CD4-positive, alpha-beta T cell treated with Interleukin-12 subunit alpha and Interleukin-12 subunit beta, for 1 hour (primary cell): ENCODE results near the gene NDRG4.
A peak's percentile ranks its signal among the peaks of the same experiment; 100 is the strongest.

ENCODE experiments used
- DNase-seq: peaks from one replicate; pipeline ENCODE4 v3.0.0-alpha.2; 2020

Gene NDRG4, protein sequence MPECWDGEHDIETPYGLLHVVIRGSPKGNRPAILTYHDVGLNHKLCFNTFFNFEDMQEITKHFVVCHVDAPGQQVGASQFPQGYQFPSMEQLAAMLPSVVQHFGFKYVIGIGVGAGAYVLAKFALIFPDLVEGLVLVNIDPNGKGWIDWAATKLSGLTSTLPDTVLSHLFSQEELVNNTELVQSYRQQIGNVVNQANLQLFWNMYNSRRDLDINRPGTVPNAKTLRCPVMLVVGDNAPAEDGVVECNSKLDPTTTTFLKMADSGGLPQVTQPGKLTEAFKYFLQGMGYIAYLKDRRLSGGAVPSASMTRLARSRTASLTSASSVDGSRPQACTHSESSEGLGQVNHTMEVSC

DNA sequence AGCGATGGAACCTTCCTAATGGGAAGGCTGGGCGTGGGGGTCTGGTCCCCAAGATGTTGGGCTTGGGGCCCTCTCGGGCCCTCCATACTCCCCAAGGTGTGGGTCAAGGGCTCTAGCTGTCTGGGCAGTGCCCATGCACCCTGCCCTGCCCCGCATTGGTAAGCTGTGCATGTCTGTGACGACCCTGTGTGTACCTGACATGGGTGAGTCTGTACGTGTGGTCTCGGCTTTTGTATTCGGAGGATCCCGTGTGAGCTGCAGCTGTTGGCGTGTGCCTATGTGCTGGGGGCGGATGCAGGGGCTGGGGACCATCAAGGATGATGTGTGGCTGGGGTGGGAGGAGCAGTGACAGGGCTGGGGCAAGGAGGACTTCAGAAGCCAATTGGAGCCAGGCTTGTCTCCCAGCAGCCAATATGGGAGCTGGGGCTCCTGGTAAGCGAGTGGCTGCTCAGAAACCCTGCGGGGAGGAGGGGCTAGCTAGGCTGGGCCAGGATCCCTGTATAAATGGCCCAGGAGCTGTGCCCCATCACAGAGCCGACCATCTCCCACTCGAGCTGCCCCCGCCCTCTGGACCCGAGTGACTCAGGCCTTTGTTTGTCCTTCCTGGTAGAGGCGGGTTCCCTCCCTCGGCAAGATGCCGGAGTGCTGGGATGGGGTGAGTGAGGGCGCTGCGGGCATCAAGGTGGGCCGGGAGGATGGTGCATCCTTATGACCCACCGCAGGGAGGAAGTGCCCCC, at the start of gene NDRG4:
TSS of gene NDRG4 (plus strand) at position 529 of the 737 bp plus-strand sequence. CDS start at position 635, 106 bp downstream.
- DNase-seq, result peak; percentile 31

DNA sequence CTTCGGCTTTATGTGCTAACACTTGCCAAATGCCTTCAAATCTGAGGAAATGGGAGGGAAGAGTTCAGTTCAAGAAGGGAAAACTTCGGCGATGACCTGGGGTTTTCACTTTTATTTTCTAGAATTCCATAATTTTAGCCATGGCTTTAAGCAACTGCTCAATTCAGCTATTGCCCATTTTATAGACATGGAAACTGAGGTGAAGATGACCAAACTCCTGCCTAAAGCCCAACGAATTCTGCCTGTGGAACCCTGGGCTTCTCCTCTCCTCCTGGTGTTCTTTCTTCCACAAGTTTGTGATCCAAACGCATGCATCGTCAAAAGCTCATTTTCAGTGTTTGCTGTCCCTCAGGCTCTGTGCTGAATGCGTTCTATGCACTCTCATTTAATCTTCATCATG, 49.4 kb upstream of the NDRG4 start:
- no peak for DNase-seq

- no peak for DNase-seq
These were observed 48.7 kb upstream of the NDRG4 start for GRCh38 chr16:58451265-58451689.

- no peak for DNase-seq
These were observed 48.0 kb upstream of the NDRG4 start for GRCh38 chr16:58451945-58452401.

DNA sequence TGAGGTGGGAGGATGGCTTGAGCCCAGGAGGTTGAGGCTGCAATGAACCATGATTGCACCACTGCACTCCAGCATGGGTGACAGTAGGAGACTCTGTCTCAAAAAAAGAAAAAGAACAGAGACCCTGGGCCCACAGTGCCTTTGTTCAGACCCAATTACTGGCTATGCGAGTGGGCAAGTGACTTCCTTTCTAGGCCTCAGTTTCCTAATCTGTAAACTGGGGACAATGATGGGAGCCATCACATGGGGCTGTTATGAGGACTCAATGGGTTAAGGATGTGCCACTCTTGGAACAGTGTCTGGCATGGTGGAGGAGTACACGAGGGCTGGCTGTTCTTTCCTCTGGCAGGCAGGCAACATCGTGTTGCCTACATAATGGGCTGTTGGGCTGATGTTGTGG, 47.3 kb upstream of the NDRG4 start:
- DNase-seq, result no peak

GRCh38 chr16:58454178-58454577, 45.8 kb upstream of the NDRG4 start:
- DNase-seq, result no peak

- no peak for DNase-seq
These were observed 45.1 kb upstream of the NDRG4 start for GRCh38 chr16:58454856-58455255.

DNA sequence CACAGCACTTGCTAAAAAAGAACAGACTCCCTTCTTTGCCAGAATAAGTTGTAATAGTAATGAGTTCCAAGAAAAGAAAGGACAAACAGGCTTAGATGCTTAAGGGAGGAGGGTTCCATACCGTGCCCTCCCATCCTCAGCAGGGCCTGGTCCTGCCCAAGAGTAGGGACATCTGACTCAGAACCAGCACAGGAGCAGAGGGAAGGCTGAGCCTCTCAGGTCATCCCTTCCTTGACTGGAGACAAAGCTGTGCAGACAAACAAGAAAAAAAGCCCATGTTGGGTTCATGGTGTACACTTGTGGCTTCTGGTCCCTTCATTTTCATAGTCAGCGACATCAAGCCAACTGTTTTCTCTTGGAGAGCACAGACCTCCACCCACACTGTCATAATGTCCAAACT, 44.2 kb upstream of the NDRG4 start:
- no peak for DNase-seq

- DNase-seq, result no peak
These were observed 43.8 kb upstream of the NDRG4 start for GRCh38 chr16:58456193-58456592.

DNA sequence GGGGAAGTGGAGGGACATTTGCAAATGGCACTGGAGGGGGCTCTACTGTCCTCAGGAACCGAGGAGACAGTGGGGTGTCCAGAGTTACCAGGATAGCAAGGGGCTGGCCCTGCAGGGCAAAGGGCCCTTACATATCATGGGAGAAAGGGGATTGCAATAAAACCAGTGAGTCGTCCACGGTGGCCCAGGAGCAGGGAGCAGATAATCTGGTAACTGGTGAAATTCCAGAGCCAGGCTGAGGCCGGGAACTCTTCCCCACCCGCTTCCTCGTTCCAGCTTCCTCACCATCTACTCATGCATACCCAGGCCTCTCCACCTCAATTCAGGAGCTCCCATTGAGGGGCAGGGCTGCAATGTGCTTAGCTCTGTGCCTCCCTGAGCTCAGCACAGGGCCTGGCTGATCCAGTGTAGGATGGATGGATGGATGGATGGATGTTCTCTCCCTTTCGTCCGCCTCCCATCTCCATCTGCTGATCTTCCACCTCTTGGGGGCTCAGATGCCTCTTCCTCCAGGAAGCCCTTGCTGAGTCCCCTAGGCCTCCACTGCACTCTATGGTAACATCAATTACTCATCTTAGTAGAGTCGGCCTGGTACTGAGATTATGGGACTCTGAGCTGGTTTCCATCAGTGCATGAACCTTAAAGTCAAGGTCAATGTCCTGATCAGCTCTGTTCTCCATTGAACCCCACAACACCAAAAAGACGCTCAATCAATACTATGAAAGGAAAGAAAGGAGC, 41.2 kb upstream of the NDRG4 start:
- DNase-seq, result no peak

- DNase-seq, result no peak
These were observed 40.4 kb upstream of the NDRG4 start for GRCh38 chr16:58459344-58460218.

DNA sequence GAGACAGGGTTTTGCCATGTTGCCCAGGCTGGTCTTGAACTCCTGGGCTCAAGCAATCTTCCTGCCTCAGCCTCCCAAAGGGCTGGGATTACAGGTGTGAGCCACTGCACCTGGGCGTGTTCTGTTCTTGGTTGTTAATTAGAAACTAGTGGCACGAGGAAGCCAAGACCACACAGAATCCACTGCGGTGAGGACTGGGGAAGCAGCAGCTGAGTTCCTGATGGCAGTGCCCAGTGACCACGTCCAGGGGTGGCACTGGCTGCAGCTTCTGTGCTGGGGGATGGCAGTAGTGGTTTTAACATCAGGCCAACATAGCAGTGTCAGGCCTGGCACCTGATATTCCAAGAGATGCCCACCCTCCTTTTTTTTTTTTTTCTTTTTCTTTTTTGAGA, 39.7 kb upstream of the NDRG4 start:
- no peak for DNase-seq

- no peak for DNase-seq
These were observed 38.9 kb upstream of the NDRG4 start for GRCh38 chr16:58461056-58461455.

GRCh38 chr16:58461640-58462039, 38.3 kb upstream of the NDRG4 start:
- DNase-seq, result no peak

DNA sequence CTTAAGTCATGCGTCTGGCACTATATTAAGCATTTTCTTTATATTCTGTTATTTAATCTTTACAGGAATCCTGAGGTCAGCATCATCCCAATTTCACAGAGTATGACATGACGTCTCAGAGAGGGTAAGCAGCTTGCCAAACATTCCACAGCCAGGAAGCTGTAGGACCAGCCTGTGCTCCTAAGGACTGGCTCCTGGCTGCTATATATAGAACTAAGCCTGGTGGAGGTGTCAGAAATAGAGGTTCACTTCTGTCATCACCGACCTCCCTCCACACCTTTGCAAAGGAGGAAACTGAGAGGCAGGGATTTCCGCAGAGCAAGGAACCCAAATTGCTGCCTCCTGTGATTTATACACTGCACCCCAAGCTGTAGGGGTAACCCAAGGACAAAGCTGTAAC, 37.9 kb upstream of the NDRG4 start:
- no peak for DNase-seq

GRCh38 chr16:58462499-58462996, 37.4 kb upstream of the NDRG4 start:
- DNase-seq, result no peak

DNA sequence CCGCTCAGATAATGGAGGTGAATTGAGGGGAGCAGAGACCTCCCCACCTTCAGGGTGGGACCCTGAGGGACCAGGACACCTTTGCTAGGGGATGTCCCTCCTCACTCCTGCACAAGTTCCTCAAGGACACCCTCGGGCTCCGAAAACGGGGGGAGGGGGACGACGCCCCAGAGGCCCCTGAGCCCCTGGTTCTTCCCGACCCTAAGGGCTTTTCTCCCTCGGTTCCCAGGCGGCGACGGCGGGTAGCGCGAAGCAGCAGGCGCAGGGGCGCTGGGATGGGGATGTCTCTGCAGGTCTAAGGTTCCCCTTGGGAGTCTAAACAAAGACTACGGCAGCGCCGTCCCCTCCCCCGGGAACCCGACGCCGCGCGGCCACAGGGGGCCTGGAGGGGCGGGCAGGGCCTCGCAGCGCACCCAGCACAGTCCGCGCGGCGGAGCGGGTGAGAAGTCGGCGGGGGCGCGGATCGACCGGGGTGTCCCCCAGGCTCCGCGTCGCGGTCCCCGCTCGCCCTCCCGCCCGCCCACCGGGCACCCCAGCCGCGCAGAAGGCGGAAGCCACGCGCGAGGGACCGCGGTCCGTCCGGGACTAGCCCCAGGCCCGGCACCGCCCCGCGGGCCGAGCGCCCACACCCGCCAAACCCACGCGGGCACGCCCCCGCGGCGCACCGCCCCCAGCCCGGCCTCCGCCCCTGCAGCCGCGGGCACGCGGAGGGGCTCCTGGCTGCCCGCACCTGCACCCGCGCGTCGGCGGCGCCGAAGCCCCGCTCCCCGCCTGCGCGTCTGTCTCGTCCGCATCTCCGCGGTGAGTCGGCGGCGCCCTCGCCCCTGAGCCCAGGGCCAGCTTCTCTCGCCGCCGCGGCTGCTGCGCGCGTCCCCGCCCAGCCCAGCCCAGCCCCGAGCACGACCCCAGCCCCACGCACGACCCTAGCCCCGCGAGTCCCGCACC, 36.7 kb upstream of the NDRG4 start:
- DNase-seq, result no peak

- no peak for DNase-seq
These were observed 35.7 kb upstream of the NDRG4 start for GRCh38 chr16:58464047-58464915.

DNA sequence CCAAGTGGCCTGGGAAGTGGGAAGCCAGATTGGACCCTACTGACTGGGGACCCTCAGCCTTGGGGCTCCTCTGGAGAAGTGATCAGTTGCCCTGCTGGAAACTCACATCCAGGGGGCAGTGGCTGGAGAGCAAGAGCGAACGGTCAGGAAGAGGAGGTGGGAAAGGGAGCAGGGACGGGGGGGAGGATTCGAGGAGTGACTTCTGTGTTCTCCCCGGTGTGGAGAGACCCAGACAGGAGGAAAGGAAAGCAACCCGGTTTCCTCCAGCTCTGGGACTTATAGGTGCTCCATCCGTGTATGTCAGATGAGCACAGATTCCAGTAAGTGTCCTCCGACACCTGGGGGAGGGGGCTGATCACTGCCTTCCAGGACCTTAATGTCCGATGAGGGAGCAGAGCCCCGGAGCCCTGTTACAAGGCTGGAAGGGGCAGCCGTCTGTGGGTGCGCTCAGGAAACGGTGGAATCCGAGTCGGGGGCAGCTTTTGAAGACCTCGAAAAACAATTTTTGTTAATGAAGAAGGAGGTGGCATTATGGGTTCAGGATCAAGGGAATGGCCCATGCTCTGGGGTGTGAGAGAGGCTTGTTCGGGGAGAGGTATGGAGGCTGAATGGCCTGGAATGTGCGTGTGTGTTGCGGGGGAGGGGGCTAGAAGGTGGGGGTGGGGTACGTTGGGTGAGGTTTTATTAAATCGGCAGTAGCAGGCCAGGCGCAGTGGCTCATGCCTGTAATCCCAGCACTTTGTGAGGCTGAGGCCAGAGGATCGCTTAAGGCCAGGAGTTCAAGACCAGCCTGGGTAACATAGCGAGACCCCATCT, 34.8 kb upstream of the NDRG4 start:
- DNase-seq, result no peak
